HFF-Myc (cell line): ENCODE measurements around the gene HEPHL1.

Source experiments
- DNase-seq: peaks from one replicate; pipeline ENCODE4 v3.0.0-alpha.2; 2011; ENCODE audit warnings: low read depth; ENCODE audit errors: extremely low read depth
- H3K4me3 ChIP-seq: replicated peaks from 2 replicates; pipeline ENCODE4 v1.5.1; 2011; ENCODE audit warnings: low read depth, mild to moderate bottlenecking, control low read depth, low read length
- CTCF ChIP-seq: IDR thresholded peaks from 2 replicates; pipeline ENCODE4 v1.5.1; 2012; ENCODE audit warnings: mild to moderate bottlenecking, low read depth, low read length, control low read depth; ENCODE audit errors: missing control alignments

The HEPHL1 gene

GRCh38 chr11:93984936-93985335 is 36.2 kb upstream of the HEPHL1 start:
- DNase-seq: no peak
- H3K4me3 ChIP-seq: no peak overlapping the region
- TF ChIP-seq CTCF: no peak

- TF ChIP-seq CTCF: no peak
- no peak overlapping the region for H3K4me3 ChIP-seq
- no peak for DNase-seq
These were observed 34.4 kb upstream of the HEPHL1 start for GRCh38 chr11:93986716-93987115.

- no peak overlapping the region for H3K4me3 ChIP-seq
- no peak for TF ChIP-seq CTCF
- DNase-seq: no peak
These were observed 32.7 kb upstream of the HEPHL1 start for GRCh38 chr11:93988455-93988854.

- no peak for DNase-seq
- TF ChIP-seq CTCF: no peak
- H3K4me3 ChIP-seq: no peak overlapping the region
These were observed 32.2 kb upstream of the HEPHL1 start for GRCh38 chr11:93988912-93989311.

GRCh38 chr11:93993747-93994146 is 27.4 kb upstream of the HEPHL1 start:
- no peak for DNase-seq
- no peak overlapping the region for H3K4me3 ChIP-seq
- no peak for TF ChIP-seq CTCF

- DNase-seq: no peak
- no peak for TF ChIP-seq CTCF
- H3K4me3 ChIP-seq: no peak overlapping the region
These were observed 23.4 kb upstream of the HEPHL1 start for GRCh38 chr11:93997741-93998140.

GRCh38 chr11:94000659-94001058 is 20.5 kb upstream of the HEPHL1 start:
- no peak for DNase-seq
- no peak overlapping the region for H3K4me3 ChIP-seq
- no peak for TF ChIP-seq CTCF
